ENCODE data around the gene THRA.

THRA gene

GRCh38 chr17:40070709-40071312 lies 8.0 kb downstream of the THRA start:
- DNase-seq (ENCODE audit: low read depth), result no peak
- H3K4me3 ChIP-seq (ENCODE audit: low read depth, low read length), result no peak overlapping the region
- no peak for TF ChIP-seq CTCF (IDR thresholded peaks at IDR 0.05; ENCODE audit: insufficient read depth, low read depth, low read length, missing control alignments)

- DNase-seq (ENCODE audit: low read depth), result no peak
- TF ChIP-seq CTCF (IDR thresholded peaks at IDR 0.05; ENCODE audit: insufficient read depth, low read depth, low read length, missing control alignments), result no peak
- no peak overlapping the region for H3K4me3 ChIP-seq (ENCODE audit: low read depth, low read length)
These were observed 8.7 kb downstream of the THRA start for GRCh38 chr17:40071313-40072039.

GRCh38 chr17:40072040-40072734 lies 9.4 kb downstream of the THRA start:
- no peak overlapping the region for H3K4me3 ChIP-seq (ENCODE audit: low read depth, low read length)
- no peak for DNase-seq (ENCODE audit: low read depth)
- TF ChIP-seq CTCF (IDR thresholded peaks at IDR 0.05; ENCODE audit: insufficient read depth, low read depth, low read length, missing control alignments), result no peak

- no peak overlapping the region for H3K4me3 ChIP-seq (ENCODE audit: low read depth, low read length)
- DNase-seq (ENCODE audit: low read depth), result no peak
- no peak for TF ChIP-seq CTCF (IDR thresholded peaks at IDR 0.05; ENCODE audit: insufficient read depth, low read depth, low read length, missing control alignments)
These were observed 10.1 kb downstream of the THRA start for GRCh38 chr17:40072735-40073346.

- H3K4me3 ChIP-seq (ENCODE audit: low read depth, low read length), result no peak overlapping the region
- no peak for DNase-seq (ENCODE audit: low read depth)
- TF ChIP-seq CTCF (IDR thresholded peaks at IDR 0.05; ENCODE audit: insufficient read depth, low read depth, low read length, missing control alignments), result no peak
These were observed 10.8 kb downstream of the THRA start for GRCh38 chr17:40073454-40074174.

- no peak for DNase-seq (ENCODE audit: low read depth)
- no peak overlapping the region for H3K4me3 ChIP-seq (ENCODE audit: low read depth, low read length)
- no peak for TF ChIP-seq CTCF (IDR thresholded peaks at IDR 0.05; ENCODE audit: insufficient read depth, low read depth, low read length, missing control alignments)
These were observed 11.4 kb downstream of the THRA start for GRCh38 chr17:40074175-40074512.
